ENCODE results near the gene ATP2B3. TPM values are rescaled to one million over a fixed set of nuclear protein-coding genes. Genes with fewer than 3 reads are reported as not detected.

The ATP2B3 gene
- total RNA-seq, 2 donors from 2014 or later, result not detected

GRCh38 chrX:153588782-153589446 is 71.5 kb downstream of the ATP2B3 start:
- Mint-ChIP-seq H3K27ac (no peak overlapping the region), H3K9me3 (no peaks in the 10 kb centered on the region), H3K36me3 (no peaks in the 10 kb centered on the region)
- DNase-seq (ENCODE audit: low spot score in 2 of 2) (no peak), ATAC-seq (no peak)

- no peaks in the 10 kb centered on the region for H3K9me3 Mint-ChIP-seq
- ATAC-seq (no peak), DNase-seq (ENCODE audit: low spot score in 2 of 2) (no peak)
- H3K36me3 Mint-ChIP-seq, result no peaks in the 10 kb centered on the region
- H3K27ac Mint-ChIP-seq, result no peak overlapping the region
Observed at GRCh38 chrX:153590961-153591956, 73.8 kb downstream of the ATP2B3 start.

- Mint-ChIP-seq H3K9me3 (no peaks in the 10 kb centered on the region), H3K36me3 (no peaks in the 10 kb centered on the region), H3K27ac (peak overlapping the region in 1 of 2 donors; percentile 84)
- DNase-seq (ENCODE audit: low spot score in 2 of 2) (no peak), ATAC-seq (no peak)
Observed at GRCh38 chrX:153592091-153592833, 74.8 kb downstream of the ATP2B3 start.

- ATAC-seq (no peak), DNase-seq (ENCODE audit: low spot score in 2 of 2) (no peak)
- Mint-ChIP-seq H3K9me3 (no peaks in the 10 kb centered on the region), H3K27ac (peak overlapping the region in 1 of 2 donors; percentile 84), H3K36me3 (no peaks in the 10 kb centered on the region)
Observed at GRCh38 chrX:153592966-153593688, 75.7 kb downstream of the ATP2B3 start.

- Mint-ChIP-seq H3K9me3 (no peaks in the 10 kb centered on the region), H3K27ac (no peak overlapping the region), H3K36me3 (no peaks in the 10 kb centered on the region)
- DNase-seq (ENCODE audit: low spot score in 2 of 2) (no peak), ATAC-seq (no peak)
Observed at GRCh38 chrX:153593811-153594500, 76.5 kb downstream of the ATP2B3 start.

- Mint-ChIP-seq H3K9me3 (no peaks in the 10 kb centered on the region), H3K36me3 (peaks cover 0 to 7% of the 10 kb centered on the region in 2 donors), H3K27ac (no peak overlapping the region)
- no peak for ATAC-seq
- no peak for DNase-seq (ENCODE audit: low spot score in 2 of 2)
Observed at GRCh38 chrX:153595387-153595786, 77.9 kb downstream of the ATP2B3 start.

GRCh38 chrX:153595859-153596857 is 78.7 kb downstream of the ATP2B3 start:
- H3K36me3 Mint-ChIP-seq, result peaks cover 0 to 7% of the 10 kb centered on the region in 2 donors
- H3K27ac Mint-ChIP-seq, result no peak overlapping the region
- H3K9me3 Mint-ChIP-seq, result no peaks in the 10 kb centered on the region
- ATAC-seq (no peak), DNase-seq (ENCODE audit: low spot score in 2 of 2) (no peak)

- H3K36me3 Mint-ChIP-seq, result peaks cover 0 to 7% of the 10 kb centered on the region in 2 donors
- H3K27ac Mint-ChIP-seq, result peak overlapping the region in 1 of 2 donors; percentile 17
- DNase-seq (ENCODE audit: low spot score in 2 of 2) (no peak), ATAC-seq (no peak)
- no peaks in the 10 kb centered on the region for H3K9me3 Mint-ChIP-seq
Observed at GRCh38 chrX:153596981-153597750, 79.7 kb downstream of the ATP2B3 start.

- no peaks in the 10 kb centered on the region for H3K9me3 Mint-ChIP-seq
- peak within 1 kb of the TSS; percentile 84 for H3K27ac Mint-ChIP-seq
- peak in 1 of 2 donors; percentile 27 for DNase-seq (ENCODE audit: low spot score in 2 of 2)
- peaks cover 0 to 7% of the 10 kb centered on the region in 2 donors for H3K36me3 Mint-ChIP-seq
- peak; percentile 58 to 63 for ATAC-seq
Observed at GRCh38 chrX:153598541-153599191, 81.2 kb downstream of the ATP2B3 start, which contains the start of gene CCNQ. TSS of gene CCNQ (minus strand) at chrX:153599139. CDS start at chrX:153599073, 66 bp downstream.

GRCh38 chrX:153599192-153600031 is 82.0 kb downstream of the ATP2B3 start:
- H3K9me3 Mint-ChIP-seq, result no peaks in the 10 kb centered on the region
- peak overlapping the region in 1 of 2 donors; percentile 84 for H3K27ac Mint-ChIP-seq
- DNase-seq (ENCODE audit: low spot score in 2 of 2), result peak; percentile 87 to 91
- H3K36me3 Mint-ChIP-seq, result peaks cover 0 to 7% of the 10 kb centered on the region in 2 donors
- ATAC-seq, result peak; percentile 90 to 93

- ATAC-seq (peak in 1 of 2 donors; percentile 9), DNase-seq (ENCODE audit: low spot score in 2 of 2) (peak in 1 of 2 donors; percentile 10)
- Mint-ChIP-seq H3K27ac (peak overlapping the region; percentile 50 to 84), H3K36me3 (peaks cover 0 to 7% of the 10 kb centered on the region in 2 donors), H3K9me3 (no peaks in the 10 kb centered on the region)
Observed at GRCh38 chrX:153600032-153600373, 82.6 kb downstream of the ATP2B3 start.

- ATAC-seq (no peak), DNase-seq (ENCODE audit: low spot score in 2 of 2) (no peak)
- Mint-ChIP-seq H3K9me3 (no peaks in the 10 kb centered on the region), H3K27ac (no peak overlapping the region), H3K36me3 (peaks cover 0 to 7% of the 10 kb centered on the region in 2 donors)
Observed at GRCh38 chrX:153600921-153601320, 83.5 kb downstream of the ATP2B3 start.

Data from activated naive CD4-positive, alpha-beta T cell treated with anti-CD3 and anti-CD28 coated beads, Interleukin-2, amount 50 U/mL, for 72 hours (primary cell).